Measurements from ENCODE around the gene PARVG.

The PARVG gene

GRCh38 chr22:44247923-44248892 is 67.5 kb downstream of the PARVG start:
- DNase-seq = no peak

- DNase-seq = no peak
Observed at GRCh38 chr22:44248926-44249325, 68.2 kb downstream of the PARVG start.

GRCh38 chr22:44249376-44250147 is 68.8 kb downstream of the PARVG start:
- DNase-seq = no peak

- DNase-seq = no peak
Observed at GRCh38 chr22:44254811-44255210, 74.1 kb downstream of the PARVG start.

GRCh38 chr22:44256085-44256484 is 75.4 kb downstream of the PARVG start:
- DNase-seq = no peak

- DNase-seq = no peak
Observed at GRCh38 chr22:44256556-44257485, 76.1 kb downstream of the PARVG start.

Measured in T-helper 9 cell (primary cell).